D721Med (cell line): ENCODE measurements around the gene DCAF7.

ENCODE experiments used
- DNase-seq: peaks from one replicate; pipeline ENCODE4 v3.0.0; 2011; ENCODE audit warnings: low spot score; ENCODE audit not compliant: insufficient read length
- FAIRE-seq: peaks from 2 replicates; lab custom pipeline; 2011; peaks lifted over from hg19 to GRCh38; lab: Jason Lieb, UNC
- TF ChIP-seq, protein P1 (sequence below): IDR thresholded peaks from 2 replicates; pipeline ENCODE4 v1.5.1; 2012; ENCODE audit warnings: mild to moderate bottlenecking, control low read depth; ENCODE audit not compliant: insufficient read depth; ENCODE audit errors: missing control alignments

Gene DCAF7

DNA sequence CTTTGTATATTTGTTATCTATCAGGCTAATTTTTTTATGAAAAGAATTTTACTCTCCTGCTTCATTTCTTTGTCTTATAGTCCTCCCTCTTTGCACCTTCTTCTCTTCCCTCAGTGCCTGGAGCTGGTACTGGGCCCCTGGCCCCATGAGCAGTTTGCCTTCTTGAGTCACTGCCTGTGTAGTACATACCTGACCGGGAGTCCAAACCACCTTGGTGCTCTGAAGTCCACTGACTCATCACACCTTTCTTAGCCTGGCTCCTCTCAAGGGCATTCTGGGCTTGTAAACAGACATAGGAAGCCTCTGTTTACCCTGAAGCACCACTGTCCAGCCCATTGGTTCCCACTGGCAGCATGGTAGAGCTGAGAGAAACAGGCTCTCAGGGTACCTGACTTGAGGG, 39.4 kb downstream of the DCAF7 start:
- no peak for FAIRE-seq
- TF ChIP-seq, protein P1, sequence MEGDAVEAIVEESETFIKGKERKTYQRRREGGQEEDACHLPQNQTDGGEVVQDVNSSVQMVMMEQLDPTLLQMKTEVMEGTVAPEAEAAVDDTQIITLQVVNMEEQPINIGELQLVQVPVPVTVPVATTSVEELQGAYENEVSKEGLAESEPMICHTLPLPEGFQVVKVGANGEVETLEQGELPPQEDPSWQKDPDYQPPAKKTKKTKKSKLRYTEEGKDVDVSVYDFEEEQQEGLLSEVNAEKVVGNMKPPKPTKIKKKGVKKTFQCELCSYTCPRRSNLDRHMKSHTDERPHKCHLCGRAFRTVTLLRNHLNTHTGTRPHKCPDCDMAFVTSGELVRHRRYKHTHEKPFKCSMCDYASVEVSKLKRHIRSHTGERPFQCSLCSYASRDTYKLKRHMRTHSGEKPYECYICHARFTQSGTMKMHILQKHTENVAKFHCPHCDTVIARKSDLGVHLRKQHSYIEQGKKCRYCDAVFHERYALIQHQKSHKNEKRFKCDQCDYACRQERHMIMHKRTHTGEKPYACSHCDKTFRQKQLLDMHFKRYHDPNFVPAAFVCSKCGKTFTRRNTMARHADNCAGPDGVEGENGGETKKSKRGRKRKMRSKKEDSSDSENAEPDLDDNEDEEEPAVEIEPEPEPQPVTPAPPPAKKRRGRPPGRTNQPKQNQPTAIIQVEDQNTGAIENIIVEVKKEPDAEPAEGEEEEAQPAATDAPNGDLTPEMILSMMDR: no peak
- no peak for DNase-seq

DNA sequence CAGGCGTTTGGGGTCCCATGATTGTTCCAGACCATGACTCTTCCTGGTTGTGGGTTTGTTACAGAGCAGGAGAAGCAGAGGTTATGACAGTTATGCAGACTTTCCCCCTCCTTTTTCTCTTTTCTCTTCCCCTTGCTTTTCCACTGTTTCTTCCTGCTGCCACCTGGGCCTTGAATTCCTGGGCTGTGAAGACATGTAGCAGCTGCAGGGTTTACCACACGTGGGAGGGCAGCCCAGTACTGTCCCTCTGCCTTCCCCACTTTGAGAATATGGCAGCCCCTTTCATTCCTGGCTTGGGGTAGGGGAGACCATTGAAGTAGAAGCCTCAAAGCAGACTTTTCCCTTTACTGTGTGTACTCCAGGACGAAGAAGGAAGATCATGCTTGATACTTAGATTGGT, 42.5 kb downstream of the DCAF7 start:
- TF ChIP-seq, protein P1: no peak
- no peak for FAIRE-seq
- no peak for DNase-seq

DNA sequence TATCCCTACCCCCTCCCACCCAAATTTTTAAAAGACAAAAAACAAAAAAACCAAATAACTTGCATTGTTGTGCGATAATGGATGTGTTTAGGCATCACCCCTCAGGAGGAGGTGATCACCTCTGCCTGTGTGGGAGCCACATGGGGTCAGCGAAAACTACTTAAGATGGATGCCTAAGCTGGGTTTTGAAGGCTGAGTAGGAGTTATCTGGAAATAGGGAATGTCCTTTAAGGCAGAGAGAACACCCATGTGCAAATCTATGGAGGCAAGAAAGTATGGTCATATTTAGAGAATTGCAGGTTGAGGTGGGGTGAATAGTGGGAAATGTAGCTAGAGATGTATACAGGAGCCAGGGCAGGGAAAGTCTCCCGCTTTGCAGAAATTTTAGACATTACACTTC, 44.9 kb downstream of the DCAF7 start:
- TF ChIP-seq, protein P1: no peak
- FAIRE-seq (no peak), DNase-seq (no peak)

DNA sequence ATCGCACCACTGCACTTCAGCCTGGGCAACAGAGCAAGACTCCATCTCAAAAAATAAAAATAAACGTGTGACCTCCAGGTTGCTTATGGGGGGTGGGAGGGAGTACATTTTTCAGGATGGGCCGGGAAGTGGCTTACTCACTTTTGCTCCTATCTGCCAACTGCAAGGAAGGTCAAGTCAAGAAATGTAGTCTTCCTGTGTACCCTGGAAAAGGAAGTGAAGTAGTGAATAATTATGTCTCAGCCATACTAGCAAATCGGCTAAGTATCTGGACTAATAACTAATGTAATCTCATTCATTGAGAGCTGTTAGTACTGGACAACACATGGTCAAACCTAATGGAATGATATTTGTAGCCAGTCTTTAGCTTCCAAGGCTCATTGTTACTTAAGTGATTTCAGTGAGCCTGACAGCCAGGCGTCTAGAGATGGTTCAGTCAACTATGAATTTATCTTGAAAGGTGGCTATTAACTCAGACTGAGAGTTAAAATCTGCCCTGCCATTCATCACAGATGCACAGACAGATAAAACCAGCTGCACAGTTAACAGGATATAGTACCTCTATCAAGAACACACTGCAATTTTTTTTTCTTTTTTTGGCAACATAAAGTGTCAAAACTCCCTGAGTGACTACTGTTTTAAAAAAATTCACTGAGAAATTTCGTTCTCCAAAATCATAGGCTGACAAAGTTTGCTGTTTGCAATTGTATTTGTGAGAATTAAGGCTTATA, 46.7 kb downstream of the DCAF7 start:
- no peak for DNase-seq
- no peak for FAIRE-seq
- TF ChIP-seq, protein P1: no peak

DNA sequence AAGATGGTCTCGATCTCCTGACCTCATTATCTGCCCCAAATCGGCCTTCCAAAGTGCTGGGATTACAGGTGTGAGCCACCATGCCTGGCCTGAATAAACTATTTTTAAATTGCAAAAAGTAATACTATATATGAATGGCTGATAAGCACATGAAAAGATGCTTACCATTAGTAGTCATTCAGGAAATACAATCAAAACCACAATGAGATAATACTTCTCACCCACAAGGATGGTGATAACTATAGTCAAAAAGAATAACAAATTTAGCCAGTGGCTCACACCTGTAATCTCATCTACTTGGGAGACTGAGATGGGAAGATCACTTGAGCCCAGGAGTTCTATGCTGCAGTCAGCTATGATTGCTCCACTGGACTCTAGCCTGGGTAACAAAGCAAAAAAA, 48.0 kb downstream of the DCAF7 start:
- no peak for DNase-seq
- TF ChIP-seq, protein P1: no peak
- no peak for FAIRE-seq

DNA sequence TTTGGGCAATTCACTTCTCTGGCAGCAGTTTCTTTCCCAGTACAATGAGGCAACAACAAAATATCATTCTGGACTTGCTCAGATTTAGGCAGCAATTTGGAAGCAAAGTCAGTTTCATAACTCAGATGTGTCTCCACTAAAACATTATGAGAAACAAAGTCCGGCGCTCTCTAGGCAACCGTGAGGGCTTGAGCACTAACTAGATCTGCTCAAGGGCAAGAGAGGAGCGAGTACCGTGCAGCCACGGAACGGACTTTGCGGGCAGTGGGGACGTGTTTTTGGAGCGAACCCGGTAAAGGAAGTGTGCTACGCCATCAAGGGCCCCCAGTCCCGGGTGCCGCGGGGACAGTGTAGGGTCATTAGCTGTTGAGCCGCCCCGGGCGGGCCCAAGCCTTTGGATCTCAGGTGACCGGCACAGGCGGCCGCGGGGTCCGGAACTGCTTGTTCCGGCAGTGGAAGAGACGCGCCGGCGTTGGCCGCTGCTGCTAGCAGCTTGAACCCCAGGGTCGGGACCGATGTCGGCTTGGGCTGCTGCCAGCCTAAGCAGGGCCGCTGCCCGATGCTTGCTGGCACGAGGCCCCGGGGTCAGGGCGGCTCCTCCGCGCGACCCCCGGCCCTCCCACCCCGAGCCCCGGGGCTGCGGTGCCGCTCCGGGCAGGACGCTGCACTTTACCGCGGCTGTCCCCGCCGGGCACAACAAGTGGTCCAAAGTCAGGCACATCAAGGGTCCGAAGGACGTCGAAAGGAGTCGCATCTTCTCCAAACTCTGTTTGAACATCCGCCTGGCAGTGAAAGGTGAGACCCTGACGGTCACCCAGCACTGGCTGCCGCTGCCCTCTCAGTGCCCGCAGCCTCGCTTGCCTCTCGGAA, 50.5 kb downstream of the DCAF7 start, which contains the start of gene TACO1:
Gene TACO1 (plus strand): TSS at position 327 of the 870 bp plus-strand sequence. CDS start 189 bp downstream, at position 516.
- TF ChIP-seq, protein P1: no peak
- FAIRE-seq: no peak
- peak; percentile 58 for DNase-seq
